ENCODE measurements around the gene CDYL2.

Gene CDYL2

GRCh38 chr16:80710918-80711317 is 93.5 kb downstream of the CDYL2 start:
- TF ChIP-seq, protein P1, sequence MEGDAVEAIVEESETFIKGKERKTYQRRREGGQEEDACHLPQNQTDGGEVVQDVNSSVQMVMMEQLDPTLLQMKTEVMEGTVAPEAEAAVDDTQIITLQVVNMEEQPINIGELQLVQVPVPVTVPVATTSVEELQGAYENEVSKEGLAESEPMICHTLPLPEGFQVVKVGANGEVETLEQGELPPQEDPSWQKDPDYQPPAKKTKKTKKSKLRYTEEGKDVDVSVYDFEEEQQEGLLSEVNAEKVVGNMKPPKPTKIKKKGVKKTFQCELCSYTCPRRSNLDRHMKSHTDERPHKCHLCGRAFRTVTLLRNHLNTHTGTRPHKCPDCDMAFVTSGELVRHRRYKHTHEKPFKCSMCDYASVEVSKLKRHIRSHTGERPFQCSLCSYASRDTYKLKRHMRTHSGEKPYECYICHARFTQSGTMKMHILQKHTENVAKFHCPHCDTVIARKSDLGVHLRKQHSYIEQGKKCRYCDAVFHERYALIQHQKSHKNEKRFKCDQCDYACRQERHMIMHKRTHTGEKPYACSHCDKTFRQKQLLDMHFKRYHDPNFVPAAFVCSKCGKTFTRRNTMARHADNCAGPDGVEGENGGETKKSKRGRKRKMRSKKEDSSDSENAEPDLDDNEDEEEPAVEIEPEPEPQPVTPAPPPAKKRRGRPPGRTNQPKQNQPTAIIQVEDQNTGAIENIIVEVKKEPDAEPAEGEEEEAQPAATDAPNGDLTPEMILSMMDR (IDR thresholded peaks at IDR 0.05), result no peak
- no peak for TF ChIP-seq ZFX (IDR thresholded peaks at IDR 0.05; ENCODE audit: borderline replicate concordance)

GRCh38 chr16:80708823-80709222 is 95.6 kb downstream of the CDYL2 start:
- TF ChIP-seq, protein P1 (IDR thresholded peaks at IDR 0.05), result no peak
- no peak for TF ChIP-seq ZFX (IDR thresholded peaks at IDR 0.05; ENCODE audit: borderline replicate concordance)
- no peak overlapping the region for H3K27ac ChIP-seq

More at GRCh38 chr16:80710918-80711317, 93.5 kb downstream of the CDYL2 start:
- no peak overlapping the region for H3K27ac ChIP-seq

- TF ChIP-seq, protein P1 (IDR thresholded peaks at IDR 0.05), result no peak
- TF ChIP-seq ZFX (IDR thresholded peaks at IDR 0.05; ENCODE audit: borderline replicate concordance), result no peak
- H3K27ac ChIP-seq, result no peak overlapping the region
Observed at GRCh38 chr16:80707686-80708085, 96.7 kb downstream of the CDYL2 start.

- no peak overlapping the region for H3K27ac ChIP-seq
- no peak for TF ChIP-seq ZFX (IDR thresholded peaks at IDR 0.05; ENCODE audit: borderline replicate concordance)
- TF ChIP-seq, protein P1 (IDR thresholded peaks at IDR 0.05), result no peak
Observed at GRCh38 chr16:80705596-80705995, 98.8 kb downstream of the CDYL2 start.

- no peak overlapping the region for H3K27ac ChIP-seq
- no peak for TF ChIP-seq ZFX (IDR thresholded peaks at IDR 0.05; ENCODE audit: borderline replicate concordance)
- TF ChIP-seq, protein P1 (IDR thresholded peaks at IDR 0.05), result no peak
Observed at GRCh38 chr16:80704751-80705505, 99.5 kb downstream of the CDYL2 start.

DNA sequence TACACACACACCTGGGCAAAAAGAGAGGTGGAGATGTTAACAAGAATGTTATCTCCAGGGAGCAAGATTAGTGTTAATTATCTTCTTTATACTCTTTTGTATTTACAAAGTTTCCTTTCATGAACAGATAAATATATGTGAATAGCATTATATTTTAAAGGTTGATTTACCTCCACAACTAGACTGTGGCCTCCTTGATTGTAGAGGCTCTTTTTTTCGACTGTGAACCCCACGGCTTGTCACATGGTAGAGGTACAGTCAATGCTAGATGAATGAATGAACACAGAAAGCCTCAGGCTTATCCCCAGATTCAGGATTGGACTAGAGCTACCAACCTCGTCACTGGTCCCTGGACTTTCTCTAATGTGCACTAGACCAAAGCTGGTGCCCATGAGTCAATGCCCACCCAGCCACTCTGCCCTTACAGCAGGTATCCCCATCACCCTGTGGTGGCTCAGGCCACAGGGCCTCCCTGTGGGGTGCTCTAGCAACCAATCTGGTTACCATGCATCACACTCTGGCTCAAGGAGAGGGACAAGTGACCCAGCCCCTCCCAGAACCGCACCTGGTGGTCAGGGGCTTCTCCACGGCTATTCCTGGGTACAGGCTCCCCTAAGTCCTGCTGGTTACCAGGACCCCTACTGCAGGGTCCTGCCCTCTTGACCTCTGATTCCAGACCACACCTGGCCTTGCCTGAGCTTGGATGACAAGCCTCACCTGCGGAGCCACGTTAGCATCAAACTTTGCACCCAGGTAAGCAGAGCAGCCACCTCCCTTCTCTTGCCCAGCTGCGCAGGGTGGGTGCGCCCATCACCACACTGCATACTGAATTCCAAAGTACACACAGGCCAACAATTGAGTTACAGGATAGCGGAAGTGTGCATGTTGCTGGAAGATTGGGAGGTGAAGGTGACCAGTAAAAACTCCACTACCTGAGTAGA is 101.0 kb downstream of the CDYL2 start:
- H3K27ac ChIP-seq, result no peak overlapping the region
- TF ChIP-seq ZFX (IDR thresholded peaks at IDR 0.05; ENCODE audit: borderline replicate concordance), result no peak

- TF ChIP-seq, protein P1 (IDR thresholded peaks at IDR 0.05), result no peak
- TF ChIP-seq ZFX (IDR thresholded peaks at IDR 0.05; ENCODE audit: borderline replicate concordance), result no peak
- no peak overlapping the region for H3K27ac ChIP-seq
Observed at GRCh38 chr16:80702696-80703095, 101.7 kb downstream of the CDYL2 start.

Data from 22Rv1 (cell line).